SHP77 treated with DMSO at 0.1 percent for 48 hours (cell line): ENCODE measurements around the gene NOXRED1.

Source experiments
- DNase-seq: peaks from one replicate; lab custom pipeline; 2025; lab: John Stamatoyannopoulos, UW

The NOXRED1 gene

GRCh38 chr14:77344377-77344996 is 78.8 kb downstream of the NOXRED1 start:
- no peak for DNase-seq
